Naive B cell (primary cell): ENCODE results near the gene LGALS4. TPM values are rescaled to one million over a fixed set of nuclear protein-coding genes. Genes with fewer than 3 reads are reported as not detected.

ENCODE experiments used
- ATAC-seq, 2 donors: fragments of 150-1000 bp; cut with Tn5 transposase; 2 replicates each; pipeline ENCODE4 v1.10.0; 2021; ENCODE audit warnings: low read depth in 2 of 2, mild to moderate bottlenecking in 2 of 2, moderate library complexity in 2 of 2
- DNase-seq: peaks from one replicate; pipeline ENCODE4 v3.0.0; 2022
- H3K27ac Mint-ChIP-seq, 6 donors: one replicate each; pipeline ENCODE4 v1.8.0; 2020 to 2022; ENCODE audit warnings: mild to moderate bottlenecking in 6 of 6, mixed read lengths in 6 of 6, moderate library complexity in 5 of 6, inconsistent platforms in 2 of 6
- H3K27me3 Mint-ChIP-seq, 3 donors: one replicate each; pipeline ENCODE4 v1.8.0; 2021 to 2022; ENCODE audit warnings: mixed read lengths in 3 of 3, mild to moderate bottlenecking in 1 of 3
- H3K36me3 Mint-ChIP-seq, 2 donors: one replicate each; pipeline ENCODE4 v1.8.0; 2020 to 2022; ENCODE audit warnings: mixed read lengths in 2 of 2, inconsistent platforms in 1 of 2, mild to moderate bottlenecking in 1 of 2
- H3K4me1 Mint-ChIP-seq, 3 donors: one replicate each; pipeline ENCODE4 v1.8.0; 2020 to 2022; ENCODE audit warnings: mixed read lengths in 3 of 3, inconsistent platforms in 1 of 3, mild to moderate bottlenecking in 1 of 3, moderate library complexity in 1 of 3
- H3K4me3 Mint-ChIP-seq, 8 donors: one replicate each; pipeline ENCODE4 v1.8.0; 2020 to 2022; ENCODE audit warnings: mild to moderate bottlenecking in 8 of 8, mixed read lengths in 8 of 8, moderate library complexity in 8 of 8, inconsistent platforms in 2 of 8
- H3K9me3 Mint-ChIP-seq, 7 donors: one replicate each; pipeline ENCODE4 v1.8.0; 2020 to 2022; ENCODE audit warnings: mixed read lengths in 7 of 7, mild to moderate bottlenecking in 5 of 7, inconsistent platforms in 2 of 7, moderate library complexity in 1 of 7
- polyA plus RNA-seq, 6 donors: library from polyadenylated mRNA; unstranded; fragments of 300-500 nt; fragmentation: Illumina TruSeq; gene quantifications; one replicate each; pipeline ENCODE4 v1.2.3, GENCODE V29; 2021; ENCODE audit warnings: low read depth in 6 of 6

LGALS4 gene
- polyA plus RNA-seq, 6 donors from 2014 or later: 1.4 TPM; not detected in 5

DNA sequence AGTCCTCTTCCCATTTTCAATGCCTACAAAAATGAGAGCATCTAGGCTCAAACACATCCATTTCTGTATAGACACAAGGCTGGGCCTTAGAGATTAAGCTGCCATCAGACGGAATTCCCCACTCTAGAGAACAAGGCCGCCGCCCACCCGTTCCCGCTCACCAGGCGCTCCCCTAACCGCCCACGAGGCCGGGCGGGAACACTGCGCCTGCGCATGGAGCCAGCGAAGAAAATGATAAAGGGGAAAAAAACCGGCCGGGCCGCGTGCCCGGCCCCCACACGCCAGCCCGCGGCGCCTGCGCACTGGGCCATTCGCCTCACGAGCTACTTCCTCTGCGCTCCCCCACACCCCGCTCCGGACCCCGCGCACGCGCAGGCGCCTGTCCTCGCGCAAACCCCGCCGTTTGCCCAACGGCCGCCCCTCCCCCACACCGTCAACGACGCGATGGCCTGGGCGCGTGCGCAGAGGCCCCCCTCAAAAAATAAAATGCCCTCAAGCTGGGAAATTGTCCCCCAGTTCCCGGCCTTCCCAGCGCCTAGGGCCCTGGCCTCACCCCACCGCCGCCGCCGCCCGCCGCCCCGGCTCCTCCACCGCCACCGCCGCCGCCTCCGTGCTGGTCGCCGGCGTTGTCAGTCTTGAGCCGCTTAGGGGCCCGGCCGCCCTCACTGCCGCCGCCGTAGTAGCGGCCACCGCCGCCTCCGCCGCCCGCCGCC lies 36.6 kb upstream of the LGALS4 start:
- ATAC-seq: peak; percentile 21 to 29
- Mint-ChIP-seq H3K27me3 (no peaks in the 10 kb centered on the region), H3K27ac (peak overlapping the region; percentile 99 to 100 (median 100)), H3K4me3 (peak overlapping the region; percentile 71 to 99 (median 96)), H3K4me1 (peaks cover 45 to 71% (median 66%) of the 10 kb centered on the region in 3 donors), H3K36me3 (peaks cover 6 to 16% of the 10 kb centered on the region in 2 donors), H3K9me3 (no peaks in the 10 kb centered on the region)
- DNase-seq: peak; percentile 94

DNA sequence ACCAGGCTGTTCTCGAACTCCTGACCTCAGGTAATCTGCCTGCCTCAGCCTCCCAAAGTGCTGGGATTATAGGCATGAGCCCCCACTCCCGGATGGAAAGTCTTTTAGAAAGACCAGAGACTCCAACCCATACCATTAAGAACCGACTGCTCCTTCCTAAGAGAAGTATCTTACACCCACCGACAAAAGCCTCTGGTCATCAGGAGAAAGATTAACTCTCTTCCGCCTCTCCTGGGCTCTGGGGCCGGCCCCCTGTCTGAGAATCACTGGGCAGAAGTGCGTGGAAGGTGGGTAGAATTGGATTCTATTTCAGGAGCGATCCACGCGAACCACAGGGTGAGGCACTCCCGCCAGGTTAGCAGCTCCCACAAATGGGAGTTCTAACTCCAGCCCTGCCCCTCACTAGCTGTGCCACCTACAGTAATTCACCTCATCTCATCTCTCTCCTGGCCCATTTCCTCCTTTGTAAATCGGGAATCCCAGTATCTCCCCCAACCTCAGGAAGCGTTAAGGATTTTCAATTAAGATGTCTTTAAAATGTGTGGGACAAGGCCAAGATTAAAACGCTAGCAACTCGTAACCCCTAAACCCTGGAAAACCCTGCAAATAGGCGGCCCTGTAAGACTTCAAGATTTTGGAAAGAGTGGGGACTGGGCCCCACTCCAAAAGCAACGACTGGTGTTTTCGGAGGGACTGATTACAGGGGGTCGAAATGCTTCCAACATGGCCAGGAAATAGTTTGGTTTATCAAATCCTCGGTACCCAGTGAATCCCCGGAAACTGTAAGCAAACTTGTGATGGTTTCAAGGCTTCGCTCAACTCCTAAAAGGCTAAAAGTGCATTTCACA lies 35.8 kb upstream of the LGALS4 start:
- H3K4me3 Mint-ChIP-seq: peak overlapping the region; percentile 71 to 99 (median 94)
- no peak for DNase-seq
- H3K27ac Mint-ChIP-seq: peak overlapping the region; percentile 93 to 100 (median 98)
- peaks cover 6 to 24% of the 10 kb centered on the region in 2 donors for H3K36me3 Mint-ChIP-seq
- H3K9me3 Mint-ChIP-seq: no peaks in the 10 kb centered on the region
- no peak for ATAC-seq
- H3K27me3 Mint-ChIP-seq: no peaks in the 10 kb centered on the region
- peaks cover 53 to 75% (median 70%) of the 10 kb centered on the region in 3 donors for H3K4me1 Mint-ChIP-seq

DNA sequence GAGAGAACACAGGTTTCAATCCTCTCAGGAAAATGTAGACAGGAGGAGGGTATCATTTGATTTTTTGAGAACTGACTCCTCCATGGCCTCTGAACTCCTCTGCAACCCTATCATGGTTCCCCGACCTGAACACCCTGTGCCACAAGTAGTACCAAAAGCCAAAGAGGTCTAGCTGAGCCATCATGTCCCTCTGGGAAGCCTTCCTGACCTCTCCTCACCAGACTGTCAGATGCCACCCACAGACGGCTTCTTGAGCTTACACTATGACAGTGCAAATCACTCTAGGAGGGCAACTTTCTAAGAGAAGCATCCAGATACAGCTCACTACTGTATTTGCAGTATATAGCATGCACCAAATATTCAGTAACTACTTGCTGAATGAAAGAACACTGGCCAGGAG lies 33.4 kb upstream of the LGALS4 start:
- ATAC-seq: no peak
- Mint-ChIP-seq H3K4me3 (peak overlapping the region in 3 of 8 donors; percentile 44 to 71 (median 47)), H3K27ac (peak overlapping the region in 2 of 6 donors; percentile 11 to 50), H3K9me3 (no peaks in the 10 kb centered on the region), H3K36me3 (peaks cover 22 to 35% of the 10 kb centered on the region in 2 donors), H3K27me3 (no peaks in the 10 kb centered on the region), H3K4me1 (peaks cover 50 to 78% (median 73%) of the 10 kb centered on the region in 3 donors)
- DNase-seq: no peak

DNA sequence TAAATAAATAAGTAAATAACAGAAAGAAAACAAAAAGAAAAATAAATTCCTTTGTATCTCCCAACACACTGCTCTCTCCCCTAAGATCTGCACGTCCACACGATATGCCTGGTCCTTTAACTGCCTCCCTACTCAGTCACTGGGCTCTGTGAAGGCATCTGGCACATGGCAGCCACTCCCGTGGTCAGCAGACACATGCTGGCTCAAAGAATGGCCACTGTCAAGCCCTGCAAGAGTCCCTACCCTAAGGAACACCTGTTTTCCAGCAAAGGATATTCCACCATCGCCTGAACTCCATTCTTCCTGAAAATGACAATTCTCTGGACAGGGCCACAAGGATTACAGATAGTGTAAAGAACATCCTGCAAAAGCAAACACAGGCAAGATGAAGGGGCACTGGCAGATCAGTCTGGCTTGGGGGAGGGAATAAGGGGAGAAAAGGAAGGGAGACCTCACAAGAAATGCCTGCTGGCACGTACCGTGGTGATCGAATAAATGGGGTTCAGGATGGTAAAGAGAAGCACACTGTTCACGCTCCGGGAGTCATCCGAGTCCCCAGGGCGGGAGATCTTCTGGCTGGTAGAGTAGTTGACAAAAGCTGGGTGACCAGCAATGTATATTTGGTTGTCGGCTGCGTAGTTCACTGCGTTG lies 32.8 kb upstream of the LGALS4 start:
- Mint-ChIP-seq H3K27ac (peak overlapping the region in 3 of 6 donors; percentile 11 to 85 (median 50)), H3K9me3 (no peaks in the 10 kb centered on the region), H3K4me1 (peaks cover 46 to 77% (median 74%) of the 10 kb centered on the region in 3 donors), H3K36me3 (peaks cover 22 to 35% of the 10 kb centered on the region in 2 donors), H3K27me3 (no peaks in the 10 kb centered on the region), H3K4me3 (peak overlapping the region in 3 of 8 donors; percentile 20 to 71 (median 47))
- ATAC-seq (no peak), DNase-seq (no peak)

DNA sequence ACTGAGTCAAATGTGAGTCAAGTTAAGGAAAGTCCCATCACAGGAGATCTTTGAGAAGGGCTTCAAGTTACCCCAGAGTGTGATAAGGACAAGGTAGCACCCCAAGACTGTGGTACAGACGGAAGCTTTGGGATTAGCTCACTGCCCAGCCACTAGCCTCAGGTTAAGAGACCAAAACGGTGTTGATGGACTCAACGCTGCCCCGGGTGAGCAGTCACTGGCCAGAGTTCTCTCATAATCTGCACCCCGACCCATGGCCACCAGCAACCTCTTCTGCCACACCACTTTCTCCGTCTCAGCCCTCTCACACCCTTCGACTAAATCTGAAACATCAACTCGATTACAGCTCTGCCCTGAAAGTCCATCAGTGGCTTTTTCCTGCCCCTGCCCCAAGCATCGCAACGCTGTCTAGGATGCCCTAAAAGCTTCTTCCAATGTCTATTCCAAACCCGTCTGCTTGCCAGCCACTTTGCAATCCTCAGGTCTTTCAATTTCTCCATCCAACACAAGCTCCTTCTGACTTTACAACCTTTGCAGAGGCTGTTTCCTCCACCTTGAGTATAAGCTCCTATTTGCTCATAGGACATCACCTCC lies 31.4 kb upstream of the LGALS4 start:
- Mint-ChIP-seq H3K27ac (peak overlapping the region in 2 of 6 donors; percentile 79 to 90), H3K4me1 (peaks cover 46 to 80% (median 77%) of the 10 kb centered on the region in 3 donors), H3K9me3 (no peaks in the 10 kb centered on the region), H3K4me3 (peak overlapping the region in 6 of 8 donors; percentile 1 to 40 (median 12)), H3K36me3 (peaks cover 22 to 44% of the 10 kb centered on the region in 2 donors), H3K27me3 (no peaks in the 10 kb centered on the region)
- no peak for DNase-seq
- no peak for ATAC-seq

DNA sequence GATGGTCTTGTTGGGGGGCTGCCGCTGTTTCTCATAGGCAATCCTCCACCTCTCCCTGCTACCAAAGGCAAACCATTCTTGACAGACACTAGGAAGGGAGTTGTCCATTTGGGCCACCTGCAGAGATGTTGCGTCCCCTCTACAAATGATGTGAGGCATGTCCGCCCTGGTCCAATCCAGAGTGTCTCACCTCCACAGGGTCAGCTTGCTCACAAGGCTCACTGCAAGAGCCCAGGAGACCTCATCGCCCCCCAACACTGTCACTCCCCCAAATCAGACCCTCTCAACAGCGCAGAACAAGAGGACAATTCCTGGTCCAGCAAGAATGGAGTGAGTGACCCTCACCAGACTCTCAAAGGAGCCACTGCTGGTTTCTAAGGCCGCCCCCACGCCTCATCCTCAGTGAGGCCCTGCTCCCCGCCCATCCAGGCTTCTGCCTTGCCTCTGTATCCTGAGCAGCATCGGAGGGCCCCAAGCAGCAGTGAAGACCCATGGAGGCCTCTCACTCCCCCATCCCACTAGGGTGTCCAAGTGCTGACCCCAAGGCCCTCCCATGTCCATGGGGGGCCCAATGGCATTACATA lies 30.5 kb upstream of the LGALS4 start:
- no peak for ATAC-seq
- Mint-ChIP-seq H3K4me3 (peak overlapping the region in 6 of 8 donors; percentile 20 to 87 (median 33)), H3K27ac (peak overlapping the region in 4 of 6 donors; percentile 34 to 94 (median 70)), H3K36me3 (peaks cover 22 to 50% of the 10 kb centered on the region in 2 donors), H3K27me3 (no peaks in the 10 kb centered on the region), H3K4me1 (peaks cover 42 to 71% (median 68%) of the 10 kb centered on the region in 3 donors), H3K9me3 (no peaks in the 10 kb centered on the region)
- DNase-seq: no peak

DNA sequence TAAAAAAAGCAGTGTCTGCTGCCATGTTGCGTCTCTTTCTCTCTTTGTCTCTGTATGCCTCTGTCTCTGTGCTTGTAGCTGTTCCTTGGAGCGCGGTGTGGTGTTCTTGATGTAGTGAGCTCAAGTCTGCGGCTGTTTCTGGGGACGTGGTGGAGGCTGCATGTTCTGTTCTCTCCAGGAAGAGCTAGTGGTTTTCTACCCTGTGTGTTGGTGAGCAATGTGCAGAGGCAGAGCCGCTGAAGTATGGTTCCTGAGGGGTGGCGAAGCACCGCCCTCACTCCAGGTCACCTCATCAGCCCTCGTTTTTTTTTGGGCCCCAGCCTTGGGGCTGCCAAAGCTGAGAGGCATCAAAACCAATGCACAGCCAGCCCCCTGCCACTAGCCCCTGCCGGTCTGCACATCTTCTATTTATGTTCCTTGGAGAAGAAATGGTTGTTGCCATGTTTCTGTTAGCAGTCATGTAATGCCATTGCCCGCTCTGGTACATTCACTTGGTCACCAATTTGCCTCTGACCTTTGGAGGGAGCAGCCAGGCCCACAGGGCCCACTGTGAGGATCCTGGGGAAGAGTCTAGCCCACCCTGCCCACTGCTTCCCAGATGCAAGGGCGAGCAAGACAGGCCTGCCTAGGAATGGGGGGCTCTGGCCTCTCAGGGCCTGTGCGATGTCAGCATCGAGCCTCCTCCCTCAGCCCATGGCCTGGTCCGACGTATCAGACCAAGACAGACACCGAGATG lies 29.9 kb upstream of the LGALS4 start:
- no peaks in the 10 kb centered on the region for H3K9me3 Mint-ChIP-seq
- H3K27me3 Mint-ChIP-seq: no peaks in the 10 kb centered on the region
- H3K4me3 Mint-ChIP-seq: peak overlapping the region; percentile 23 to 91 (median 80)
- peaks cover 22 to 50% of the 10 kb centered on the region in 2 donors for H3K36me3 Mint-ChIP-seq
- peaks cover 36 to 64% (median 61%) of the 10 kb centered on the region in 3 donors for H3K4me1 Mint-ChIP-seq
- H3K27ac Mint-ChIP-seq: peak overlapping the region in 5 of 6 donors; percentile 73 to 97 (median 83)
- ATAC-seq (peak; percentile 87 to 95), DNase-seq (peak; percentile 62)

DNA sequence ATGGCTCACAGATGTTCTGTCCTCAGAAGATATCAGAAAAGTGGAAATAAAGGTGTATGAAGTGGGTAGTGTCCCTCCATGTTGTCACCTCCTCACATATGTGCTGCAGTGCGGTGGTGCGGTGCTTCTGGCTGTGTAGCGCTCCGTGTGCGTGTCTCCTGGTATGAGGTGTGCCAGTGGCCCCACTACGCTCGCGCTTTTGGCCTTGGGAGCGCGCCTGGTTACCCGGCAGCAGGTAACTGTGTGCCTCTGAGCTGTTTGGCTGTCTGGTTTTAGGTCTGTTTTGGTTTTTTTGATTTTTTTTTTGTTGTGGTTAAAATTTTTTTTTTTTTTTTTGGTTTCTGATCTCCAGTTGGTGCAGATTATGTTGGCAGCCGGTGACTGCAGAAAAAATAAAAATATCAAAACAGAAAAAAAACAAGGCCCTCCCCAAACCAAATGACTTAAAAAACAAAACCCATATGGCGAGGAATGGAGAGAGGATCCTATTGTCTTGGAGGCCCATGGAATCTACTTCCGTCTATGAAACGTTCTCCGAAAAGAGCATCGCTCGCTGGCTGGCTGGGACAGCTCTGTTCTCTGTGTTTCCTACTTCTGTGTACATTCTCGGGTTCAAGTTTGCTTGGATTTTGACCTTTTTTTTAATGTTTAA lies 29.2 kb upstream of the LGALS4 start:
- peaks cover 23 to 50% of the 10 kb centered on the region in 2 donors for H3K36me3 Mint-ChIP-seq
- peak overlapping the region; percentile 49 to 91 (median 80) for H3K4me3 Mint-ChIP-seq
- H3K4me1 Mint-ChIP-seq: peaks cover 36 to 59% (median 54%) of the 10 kb centered on the region in 3 donors
- ATAC-seq: peak; percentile 15 to 20
- no peak for DNase-seq
- H3K9me3 Mint-ChIP-seq: no peaks in the 10 kb centered on the region
- peak overlapping the region in 5 of 6 donors; percentile 68 to 97 (median 83) for H3K27ac Mint-ChIP-seq
- H3K27me3 Mint-ChIP-seq: no peaks in the 10 kb centered on the region

DNA sequence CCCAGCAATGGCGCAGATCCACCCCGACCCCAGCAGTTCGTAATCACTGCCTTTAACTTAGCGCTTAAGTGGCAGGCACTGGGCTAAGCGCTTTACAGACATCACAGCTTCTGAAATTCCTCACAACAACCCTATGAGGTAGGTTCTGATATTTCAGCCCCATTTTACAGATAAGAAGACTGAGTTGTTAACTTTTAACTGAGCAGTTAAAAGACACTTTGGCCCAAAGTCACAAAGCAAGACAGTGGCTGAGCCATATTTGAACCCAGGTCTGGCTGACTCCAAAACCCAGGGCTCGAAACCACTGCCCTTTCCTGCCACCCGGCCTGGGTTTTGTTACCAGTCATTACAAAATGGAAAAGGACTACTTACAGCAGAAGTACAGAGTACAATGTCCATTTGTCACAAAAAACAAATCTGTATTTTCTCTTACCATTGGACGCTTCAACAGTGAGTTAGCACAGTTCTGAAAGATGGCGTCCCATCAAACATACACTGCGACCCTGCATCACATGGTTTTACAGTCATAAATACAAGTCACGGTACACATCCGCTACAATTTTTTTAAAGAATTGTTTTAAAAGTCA lies 28.5 kb upstream of the LGALS4 start:
- H3K4me3 Mint-ChIP-seq: peak overlapping the region in 5 of 8 donors; percentile 10 to 53 (median 41)
- H3K4me1 Mint-ChIP-seq: peaks cover 36 to 59% (median 50%) of the 10 kb centered on the region in 3 donors
- ATAC-seq: no peak
- no peaks in the 10 kb centered on the region for H3K27me3 Mint-ChIP-seq
- DNase-seq: no peak
- peak overlapping the region in 3 of 6 donors; percentile 49 to 87 (median 68) for H3K27ac Mint-ChIP-seq
- peaks cover 27 to 50% of the 10 kb centered on the region in 2 donors for H3K36me3 Mint-ChIP-seq
- H3K9me3 Mint-ChIP-seq: no peaks in the 10 kb centered on the region

DNA sequence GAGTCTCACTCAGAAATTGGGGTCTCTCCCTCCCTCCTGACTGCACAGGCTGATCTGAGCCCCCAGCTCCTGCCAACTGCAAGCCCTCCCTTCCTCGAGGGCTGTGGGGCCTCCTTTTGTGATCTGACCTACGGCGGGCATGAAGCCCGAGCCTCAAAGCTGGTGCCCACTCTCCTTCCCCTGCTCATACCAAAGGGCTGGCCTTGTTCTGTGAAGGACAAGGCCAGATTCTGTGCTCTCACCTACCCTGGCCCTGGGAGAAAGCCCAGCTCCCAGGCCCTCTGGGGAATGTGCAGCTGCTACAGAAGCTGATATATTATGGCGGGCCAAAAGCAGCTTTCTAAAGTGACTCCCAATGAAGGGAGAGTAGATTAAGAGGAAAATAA lies 27.8 kb upstream of the LGALS4 start:
- Mint-ChIP-seq H3K27me3 (no peaks in the 10 kb centered on the region), H3K4me3 (peak overlapping the region in 3 of 8 donors; percentile 10 to 53 (median 47)), H3K9me3 (no peaks in the 10 kb centered on the region), H3K36me3 (peaks cover 25 to 45% of the 10 kb centered on the region in 2 donors), H3K4me1 (peaks cover 32 to 52% (median 43%) of the 10 kb centered on the region in 3 donors), H3K27ac (peak overlapping the region in 1 of 6 donors; percentile 87)
- ATAC-seq (no peak), DNase-seq (no peak)
